Measurements from ENCODE around the gene RPS2.

The RPS2 gene

GRCh38 chr16:2009791-2010510 lies 45.3 kb upstream of the RPS2 start, which contains the start of gene ZNF598 (continued):
- TF ChIP-seq ZNF513 (tag by site-specific recombination; IDR thresholded peaks at IDR 0.05) (peak; percentile 27; the same call in 1 of the 2 replicates), ZNF791 (tag by site-specific recombination; IDR thresholded peaks at IDR 0.05) (no peak), EGR2 (tag by site-specific recombination; IDR thresholded peaks at IDR 0.05; ENCODE audit: low read depth) (no peak), ZNF830 (tag by site-specific recombination; IDR thresholded peaks at IDR 0.05; ENCODE audit: low read depth) (no peak), ZNF544 (tag by site-specific recombination; IDR thresholded peaks at IDR 0.05) (no peak), SP3 (tag by site-specific recombination; IDR thresholded peaks at IDR 0.05) (peak; percentile 62), ZNF24 (tag by site-specific recombination; IDR thresholded peaks at IDR 0.05) (peak; percentile 74; the same call in 1 of the 2 replicates), ZNF501 (tag by site-specific recombination; IDR thresholded peaks at IDR 0.05) (peak; percentile 61; the same call in 1 of the 2 replicates), KLF17 (tag by site-specific recombination; IDR thresholded peaks at IDR 0.05) (peak; percentile 49; the same call in 1 of the 2 replicates), ZNF449 (tag by site-specific recombination; IDR thresholded peaks at IDR 0.05) (peak; percentile 46; the same call in 1 of the 2 replicates), ZBTB26 (tag by site-specific recombination; optimal IDR thresholded peaks at IDR 0.05) (peak; percentile 85), KLF7 (tag by site-specific recombination; IDR thresholded peaks at IDR 0.05; ENCODE audit: borderline replicate concordance) (0 out of 2 replicates have a peak, but pooled peaks have one; percentile 40), ZBTB11 (tag by site-specific recombination; conservative IDR thresholded peaks at IDR 0.05; ENCODE audit: low read depth) (peak; percentile 89), ZNF2 (tag by site-specific recombination; IDR thresholded peaks at IDR 0.05) (peak; percentile 72), KLF1 (tag by site-specific recombination; IDR thresholded peaks at IDR 0.05) (peak; percentile 42; the same call in 1 of the 2 replicates), ZNF473 (tag by site-specific recombination; IDR thresholded peaks at IDR 0.05) (no peak), ZNF324 (tag by site-specific recombination; IDR thresholded peaks at IDR 0.05) (peak; percentile 86), ZBTB8A (tag by site-specific recombination; IDR thresholded peaks at IDR 0.05) (peak; percentile 53; the same call in 1 of the 2 replicates), ZNF184 (tag by site-specific recombination; IDR thresholded peaks at IDR 0.05) (peak; percentile 34; the same call in 1 of the 2 replicates), ZNF266 (tag by site-specific recombination; IDR thresholded peaks at IDR 0.05; ENCODE audit: low read depth) (no peak), KLF16 (tag by site-specific recombination; IDR thresholded peaks at IDR 0.05) (peak; percentile 75; the same call in 1 of the 2 replicates), PATZ1 (tag by site-specific recombination; IDR thresholded peaks at IDR 0.05) (no peak), ZNF174 (tag by site-specific recombination; IDR thresholded peaks at IDR 0.05) (no peak), ZNF580 (tag by site-specific recombination; IDR thresholded peaks at IDR 0.05) (peak; percentile 76; the same call in 1 of the 2 replicates), ZNF404 (tag by site-specific recombination; IDR thresholded peaks at IDR 0.05) (0 out of 2 replicates have a peak, but pooled peaks have one; percentile 7), ZNF660 (tag by site-specific recombination; IDR thresholded peaks at IDR 0.05) (peak; percentile 66), HOXA7 (CRISPR knock-in tag; IDR thresholded peaks at IDR 0.05; ENCODE audit: borderline replicate concordance) (no peak), REPIN1 (tag by site-specific recombination; IDR thresholded peaks at IDR 0.05; ENCODE audit: low read depth) (no peak), ZNF514 (tag by site-specific recombination; IDR thresholded peaks at IDR 0.05) (no peak)
